Measurements from ENCODE around the gene RIC8B.

The RIC8B gene

GRCh38 chr12:106847861-106848260 is 73.4 kb downstream of the RIC8B start:
- Histone ChIP-seq H4K91ac (ENCODE audit: low read length) (no peak overlapping the region), H3K4me1 (ENCODE audit: control insufficient read depth, insufficient read depth, low read depth, low read length) (no peaks in the 10 kb centered on the region), H3K4me2 (ENCODE audit: low read length, poor library complexity, severe bottlenecking) (no peak overlapping the region), H4K8ac (ENCODE audit: low read length) (no peak overlapping the region), H2AK5ac (ENCODE audit: low read length, severe bottlenecking) (no peak overlapping the region), H2BK5ac (ENCODE audit: low read depth, low read length, poor library complexity, severe bottlenecking) (no peak overlapping the region), H2BK12ac (ENCODE audit: low read length in 2 of 2) (no peak overlapping the region), H3K18ac (ENCODE audit: low read depth in 1 of 2, low read length in 2 of 2) (no peak overlapping the region), H2BK15ac (ENCODE audit: low read depth, poor library complexity, severe bottlenecking) (no peak overlapping the region), H3K27me3 (ENCODE audit: control insufficient read depth in 1 of 2, insufficient read depth in 1 of 2, low read length in 2 of 2) (no peaks in the 10 kb centered on the region), H3K36me3 (ENCODE audit: control insufficient read depth in 1 of 2, insufficient read depth in 2 of 2, low read depth in 1 of 2, low read length in 2 of 2) (peaks cover 4 to 66% of the 10 kb centered on the region in 2 experiments), H3K4me3 (ENCODE audit: insufficient read depth in 1 of 2, low read depth in 1 of 2, low read length in 2 of 2) (no peak overlapping the region), H2BK120ac (ENCODE audit: low read depth, low read length) (no peak overlapping the region), H2AFZ (ENCODE audit: low read depth, low read length) (no peak overlapping the region), H3K4ac (ENCODE audit: low read depth in 1 of 2, low read length in 2 of 2) (no peak overlapping the region), H3K9me3 (ENCODE audit: control insufficient read depth, low read length) (no peaks in the 10 kb centered on the region), H3K23ac (ENCODE audit: low read length in 2 of 2) (no peak overlapping the region), H3K79me1 (replicated peaks; ENCODE audit: low read length, poor library complexity, severe bottlenecking) (peaks cover 8% of the 10 kb centered on the region), H3K14ac (ENCODE audit: low read length in 2 of 2) (no peak overlapping the region), H3K9ac (ENCODE audit: low read length) (no peak overlapping the region), H3K27ac (ENCODE audit: low read length, poor library complexity, severe bottlenecking) (no peak overlapping the region)
- 89% methylated on average over 2 of the region's 2 CpGs for WGBS
- DNase-seq = no peak

GRCh38 chr12:106851306-106851705 is 76.8 kb downstream of the RIC8B start:
- Histone ChIP-seq H3K4me1 (ENCODE audit: control insufficient read depth, insufficient read depth, low read depth, low read length) (no peaks in the 10 kb centered on the region), H3K4ac (ENCODE audit: low read depth in 1 of 2, low read length in 2 of 2) (no peak overlapping the region), H4K8ac (ENCODE audit: low read length) (no peak overlapping the region), H3K27me3 (ENCODE audit: control insufficient read depth in 1 of 2, insufficient read depth in 1 of 2, low read length in 2 of 2) (no peaks in the 10 kb centered on the region), H3K36me3 (ENCODE audit: control insufficient read depth in 1 of 2, insufficient read depth in 2 of 2, low read depth in 1 of 2, low read length in 2 of 2) (peaks cover 4 to 49% of the 10 kb centered on the region in 2 experiments), H3K27ac (ENCODE audit: low read length, poor library complexity, severe bottlenecking) (no peak overlapping the region), H3K18ac (ENCODE audit: low read depth in 1 of 2, low read length in 2 of 2) (no peak overlapping the region), H2BK120ac (ENCODE audit: low read depth, low read length) (no peak overlapping the region), H3K23ac (ENCODE audit: low read length in 2 of 2) (no peak overlapping the region), H3K4me2 (ENCODE audit: low read length, poor library complexity, severe bottlenecking) (no peak overlapping the region), H2AK5ac (ENCODE audit: low read length, severe bottlenecking) (no peak overlapping the region), H2BK15ac (ENCODE audit: low read depth, poor library complexity, severe bottlenecking) (no peak overlapping the region), H2BK5ac (ENCODE audit: low read depth, low read length, poor library complexity, severe bottlenecking) (no peak overlapping the region), H3K9me3 (ENCODE audit: control insufficient read depth, low read length) (no peaks in the 10 kb centered on the region), H3K4me3 (ENCODE audit: insufficient read depth in 1 of 2, low read depth in 1 of 2, low read length in 2 of 2) (no peak overlapping the region), H2BK12ac (ENCODE audit: low read length in 2 of 2) (no peak overlapping the region), H4K91ac (ENCODE audit: low read length) (no peak overlapping the region), H3K79me1 (replicated peaks; ENCODE audit: low read length, poor library complexity, severe bottlenecking) (peaks cover 4% of the 10 kb centered on the region), H3K9ac (ENCODE audit: low read length) (no peak overlapping the region), H2AFZ (ENCODE audit: low read depth, low read length) (no peak overlapping the region), H3K14ac (ENCODE audit: low read length in 2 of 2) (no peak overlapping the region)
- 97% methylated on average over 4 of the region's 5 CpGs for WGBS
- DNase-seq = no peak

- 80% methylated on average over 2 of the region's 4 CpGs for WGBS
Observed at GRCh38 chr12:106854723-106855122, 80.2 kb downstream of the RIC8B start.

GRCh38 chr12:106855221-106855758 is 80.8 kb downstream of the RIC8B start:
- WGBS = 90% methylated on average over 2 of the region's 2 CpGs
- no peak overlapping the region for H2BK120ac ChIP-seq (ENCODE audit: low read depth, low read length)

More at GRCh38 chr12:106854723-106855122, 80.2 kb downstream of the RIC8B start:
- no peak overlapping the region for H4K91ac ChIP-seq (ENCODE audit: low read length)
- H3K4me1 ChIP-seq (ENCODE audit: control insufficient read depth, insufficient read depth, low read depth, low read length) = no peaks in the 10 kb centered on the region
- no peak overlapping the region for H2BK15ac ChIP-seq (ENCODE audit: low read depth, poor library complexity, severe bottlenecking)
- no peak overlapping the region for H3K23ac ChIP-seq (ENCODE audit: low read length in 2 of 2)
- H2AK5ac ChIP-seq (ENCODE audit: low read length, severe bottlenecking) = no peak overlapping the region
- H3K14ac ChIP-seq (ENCODE audit: low read length in 2 of 2) = no peak overlapping the region
- H2BK120ac ChIP-seq (ENCODE audit: low read depth, low read length) = no peak overlapping the region
- H4K8ac ChIP-seq (ENCODE audit: low read length) = no peak overlapping the region
- H3K4ac ChIP-seq (ENCODE audit: low read depth in 1 of 2, low read length in 2 of 2) = no peak overlapping the region
- peaks cover 2% of the 10 kb centered on the region for H3K79me1 ChIP-seq (replicated peaks; ENCODE audit: low read length, poor library complexity, severe bottlenecking)
- H3K36me3 ChIP-seq (ENCODE audit: control insufficient read depth in 1 of 2, insufficient read depth in 2 of 2, low read depth in 1 of 2, low read length in 2 of 2) = peaks cover 3 to 35% of the 10 kb centered on the region in 2 experiments
- no peaks in the 10 kb centered on the region for H3K27me3 ChIP-seq (ENCODE audit: control insufficient read depth in 1 of 2, insufficient read depth in 1 of 2, low read length in 2 of 2)
- H3K27ac ChIP-seq (ENCODE audit: low read length, poor library complexity, severe bottlenecking) = no peak overlapping the region
- H2BK5ac ChIP-seq (ENCODE audit: low read depth, low read length, poor library complexity, severe bottlenecking) = no peak overlapping the region
- no peak overlapping the region for H3K4me2 ChIP-seq (ENCODE audit: low read length, poor library complexity, severe bottlenecking)
- H3K9ac ChIP-seq (ENCODE audit: low read length) = no peak overlapping the region
- H2AFZ ChIP-seq (ENCODE audit: low read depth, low read length) = no peak overlapping the region
- H2BK12ac ChIP-seq (ENCODE audit: low read length in 2 of 2) = no peak overlapping the region
- no peak for DNase-seq
- H3K9me3 ChIP-seq (ENCODE audit: control insufficient read depth, low read length) = no peaks in the 10 kb centered on the region
- no peak overlapping the region for H3K18ac ChIP-seq (ENCODE audit: low read depth in 1 of 2, low read length in 2 of 2)
- no peak overlapping the region for H3K4me3 ChIP-seq (ENCODE audit: insufficient read depth in 1 of 2, low read depth in 1 of 2, low read length in 2 of 2)

More at GRCh38 chr12:106855221-106855758, 80.8 kb downstream of the RIC8B start:
- DNase-seq = no peak
- no peak overlapping the region for H3K23ac ChIP-seq (ENCODE audit: low read length in 2 of 2)
- H3K4ac ChIP-seq (ENCODE audit: low read depth in 1 of 2, low read length in 2 of 2) = no peak overlapping the region
- no peak overlapping the region for H2BK15ac ChIP-seq (ENCODE audit: low read depth, poor library complexity, severe bottlenecking)
- peaks cover 2% of the 10 kb centered on the region for H3K79me1 ChIP-seq (replicated peaks; ENCODE audit: low read length, poor library complexity, severe bottlenecking)
- peaks cover 3 to 39% of the 10 kb centered on the region in 2 experiments for H3K36me3 ChIP-seq (ENCODE audit: control insufficient read depth in 1 of 2, insufficient read depth in 2 of 2, low read depth in 1 of 2, low read length in 2 of 2)
- H3K27ac ChIP-seq (ENCODE audit: low read length, poor library complexity, severe bottlenecking) = no peak overlapping the region
- no peaks in the 10 kb centered on the region for H3K4me1 ChIP-seq (ENCODE audit: control insufficient read depth, insufficient read depth, low read depth, low read length)
- no peak overlapping the region for H4K91ac ChIP-seq (ENCODE audit: low read length)
- H3K9ac ChIP-seq (ENCODE audit: low read length) = no peak overlapping the region
- no peak overlapping the region for H3K4me3 ChIP-seq (ENCODE audit: insufficient read depth in 1 of 2, low read depth in 1 of 2, low read length in 2 of 2)
- H3K4me2 ChIP-seq (ENCODE audit: low read length, poor library complexity, severe bottlenecking) = no peak overlapping the region
- H2AFZ ChIP-seq (ENCODE audit: low read depth, low read length) = no peak overlapping the region
- H3K14ac ChIP-seq (ENCODE audit: low read length in 2 of 2) = no peak overlapping the region
- H3K27me3 ChIP-seq (ENCODE audit: control insufficient read depth in 1 of 2, insufficient read depth in 1 of 2, low read length in 2 of 2) = no peaks in the 10 kb centered on the region
- no peak overlapping the region for H2BK5ac ChIP-seq (ENCODE audit: low read depth, low read length, poor library complexity, severe bottlenecking)
- H3K9me3 ChIP-seq (ENCODE audit: control insufficient read depth, low read length) = no peaks in the 10 kb centered on the region
- H4K8ac ChIP-seq (ENCODE audit: low read length) = no peak overlapping the region
- no peak overlapping the region for H3K18ac ChIP-seq (ENCODE audit: low read depth in 1 of 2, low read length in 2 of 2)
- H2BK12ac ChIP-seq (ENCODE audit: low read length in 2 of 2) = no peak overlapping the region
- H2AK5ac ChIP-seq (ENCODE audit: low read length, severe bottlenecking) = no peak overlapping the region

Measured in mesenchymal stem cell (in vitro differentiated cells and primary cell).